ENCODE results near the gene NDUFB10.

- TF ChIP-seq POLR2A (IDR thresholded peaks at IDR 0.05) (no peak), EP300 (IDR thresholded peaks at IDR 0.05) (no peak)
Observed at GRCh38 chr16:1972490-1972877, 13.1 kb downstream of the NDUFB10 start.
